ENCODE data around the gene TNNI3. TPM values are rescaled to one million over a fixed set of nuclear protein-coding genes. Genes with fewer than 3 reads are reported as not detected.
"Not testable (repeated sequence)": the region's sequence is repeated elsewhere in the genome, so short reads cannot be mapped to it uniquely, and the experiment has no call there.

The TNNI3 gene
- total RNA-seq, 2 donors from 2014 or later, result not detected

GRCh38 chr19:55173714-55174409 is 16.3 kb upstream of the TNNI3 start:
- DNase-seq (ENCODE audit: low spot score), result no peak
- intact Hi-C loops (cut with DNase I), result no loop called here

DNA sequence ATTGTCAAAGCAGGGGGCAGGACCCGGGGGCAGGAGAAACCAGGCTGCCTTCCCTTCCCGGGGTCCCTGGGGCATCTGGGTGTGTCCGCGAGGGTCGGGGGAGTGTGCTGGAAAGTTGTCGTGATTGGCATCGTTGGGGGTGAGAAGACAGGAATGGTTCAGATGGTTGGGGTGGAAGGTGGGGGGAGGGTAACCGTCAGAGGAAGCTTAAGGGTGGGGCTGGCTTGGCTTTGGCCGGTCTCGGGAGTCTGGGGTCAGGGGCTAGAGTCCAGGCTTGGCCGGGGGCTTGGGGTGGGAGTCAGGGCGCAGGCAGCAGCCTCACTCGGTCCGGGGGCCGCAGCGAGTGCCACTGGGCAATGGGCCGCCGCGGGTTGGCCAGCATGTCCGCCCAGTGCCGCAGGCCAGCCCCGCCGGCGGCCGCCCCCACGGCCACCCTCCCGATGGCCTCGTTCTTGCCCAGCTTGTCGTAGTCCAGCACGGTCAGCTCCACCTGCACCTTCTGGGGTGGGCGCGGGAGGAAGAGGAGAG is 15.7 kb upstream of the TNNI3 start:
- no peak for DNase-seq (ENCODE audit: low spot score)

GRCh38 chr19:55172741-55173140 is 15.2 kb upstream of the TNNI3 start:
- intact Hi-C loops (cut with DNase I), result no loop called here
- no peak for DNase-seq (ENCODE audit: low spot score)

More for the DNA sequence above, 15.7 kb upstream of the TNNI3 start:
- intact Hi-C loops (cut with DNase I), result no loop called here

DNA sequence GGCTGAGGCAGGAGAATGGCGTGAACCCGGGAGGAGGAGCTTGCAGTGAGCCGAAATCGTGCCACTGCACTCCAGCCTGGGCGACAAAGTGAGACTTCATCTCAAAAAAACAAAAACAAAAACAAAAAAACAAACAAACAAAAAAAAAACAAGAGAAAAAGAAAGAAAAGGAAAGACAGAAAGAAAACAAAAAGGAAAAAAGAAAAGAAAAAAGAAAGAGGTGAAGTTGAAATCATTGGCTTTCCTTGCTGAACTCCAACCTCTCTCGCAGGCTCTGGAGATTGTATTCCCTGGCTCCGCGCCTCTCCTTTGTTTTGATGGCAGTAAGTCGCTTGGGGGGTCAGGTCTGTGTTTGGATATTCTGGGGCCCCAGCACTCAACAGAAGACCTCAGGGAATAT is 14.8 kb upstream of the TNNI3 start:
- DNase-seq (ENCODE audit: low spot score); intact Hi-C loops (cut with DNase I): not testable (repeated sequence)

- intact Hi-C loops (cut with DNase I), result no loop called here
- DNase-seq (ENCODE audit: low spot score), result no peak
Observed at GRCh38 chr19:55171440-55171839, 13.9 kb upstream of the TNNI3 start.

DNA sequence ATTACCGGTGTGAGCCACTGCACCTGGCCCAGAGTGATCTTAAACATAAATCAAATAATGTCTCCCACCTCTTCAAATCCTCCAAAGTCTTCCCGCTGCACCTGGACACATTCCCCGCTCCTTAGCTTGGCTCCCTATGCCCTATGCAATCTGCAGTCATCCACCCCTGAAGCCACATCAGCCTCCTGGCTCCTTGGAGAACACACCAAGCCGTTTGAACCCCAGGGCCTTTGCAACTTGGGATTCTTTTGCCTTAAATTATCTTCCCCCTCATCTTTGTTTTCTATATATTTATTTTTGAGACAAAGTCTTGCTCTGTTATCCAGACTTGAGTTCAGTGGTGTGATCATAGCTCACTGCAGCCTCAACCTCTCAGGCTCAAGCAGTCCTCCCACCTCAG is 11.6 kb upstream of the TNNI3 start:
- intact Hi-C loops (cut with DNase I), result no loop called here

DNA sequence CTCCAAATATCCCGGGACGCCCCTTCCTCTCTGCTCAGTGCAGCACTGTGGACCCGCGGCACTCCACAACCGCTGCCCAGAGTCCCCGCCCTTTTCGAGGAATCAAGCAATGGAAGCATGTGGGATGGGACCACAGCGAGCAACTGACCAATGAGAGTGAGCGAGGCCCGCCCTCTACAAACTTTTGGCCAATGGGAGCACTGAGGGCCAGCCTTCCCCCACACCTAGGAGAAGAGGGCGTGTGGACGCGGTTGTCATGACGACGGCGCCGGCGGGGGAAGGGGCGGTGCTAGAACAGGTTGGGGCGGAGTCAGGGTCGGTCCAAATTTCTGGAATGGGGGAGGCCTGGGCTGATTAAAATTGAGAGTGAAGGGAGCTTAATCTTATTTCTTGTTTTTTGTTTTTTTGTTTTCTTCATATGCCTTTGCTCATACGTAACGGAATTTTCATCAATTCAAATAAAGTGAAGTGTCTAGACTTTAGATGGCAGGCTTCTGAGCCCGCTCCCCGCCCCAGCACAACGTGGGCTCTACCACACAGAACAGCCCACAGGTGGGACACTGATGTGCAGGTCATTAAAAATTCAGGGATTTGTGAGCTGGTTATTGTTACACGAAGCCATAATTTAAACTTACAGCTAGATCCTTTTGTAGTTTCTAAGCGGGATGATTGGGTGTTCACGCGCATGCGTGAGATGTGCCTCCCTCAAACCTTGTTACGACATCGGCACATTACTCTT is 9.2 kb upstream of the TNNI3 start, which contains the start of gene DNAAF3:
Gene DNAAF3 (minus strand): TSS at position 84 of the 739 bp plus-strand sequence. CDS start 200 bp downstream, outside the sequence.
- intact Hi-C loops (cut with DNase I), result no loop called here
- peak; percentile 96 for DNase-seq (ENCODE audit: low spot score)

More for the DNA sequence above, 11.6 kb upstream of the TNNI3 start:
- DNase-seq (ENCODE audit: low spot score), result no peak

- intact Hi-C loops (cut with DNase I), result no loop called here
- no peak for DNase-seq (ENCODE audit: low spot score)
Observed at GRCh38 chr19:55165952-55166529, 8.5 kb upstream of the TNNI3 start.

DNA sequence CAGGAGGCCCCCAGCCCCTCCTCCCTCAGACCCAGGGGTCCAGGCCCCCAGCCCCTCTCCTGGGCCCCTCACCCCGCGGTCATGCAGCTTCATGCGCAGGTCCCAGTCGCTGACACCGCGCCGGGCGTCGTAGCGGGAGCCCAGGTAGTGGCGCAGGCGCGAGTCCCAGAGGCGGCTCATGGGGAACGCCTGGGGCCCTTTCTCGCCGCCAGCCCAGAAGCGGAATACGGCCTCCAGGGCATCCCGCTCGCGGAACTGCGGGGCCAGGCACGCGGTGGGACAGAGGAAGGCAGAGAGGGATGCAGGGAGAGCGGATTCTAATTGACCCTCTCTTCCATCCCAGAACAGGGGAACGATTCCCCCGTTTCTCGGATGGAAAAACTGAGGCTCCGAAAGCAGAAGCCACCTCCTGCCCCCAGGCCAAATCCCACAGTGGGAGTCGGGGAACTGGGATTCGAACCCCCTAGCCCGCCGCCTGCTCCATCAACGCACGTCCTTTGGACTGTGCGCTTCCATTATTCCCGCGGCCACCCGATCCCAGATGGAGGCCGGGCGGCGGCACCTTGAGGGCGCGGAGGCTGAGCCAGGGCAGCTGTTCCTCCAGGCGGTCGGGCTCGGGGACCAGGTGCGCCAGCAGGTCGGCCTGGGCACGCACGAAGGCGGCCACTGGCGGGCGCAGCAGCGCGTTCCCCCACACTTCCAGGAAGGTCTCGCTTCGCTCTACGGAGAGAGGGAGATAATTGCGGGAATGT is 4.2 kb upstream of the TNNI3 start:
- no peak for DNase-seq (ENCODE audit: low spot score)
- intact Hi-C loops (cut with DNase I), result no loop called here

DNA sequence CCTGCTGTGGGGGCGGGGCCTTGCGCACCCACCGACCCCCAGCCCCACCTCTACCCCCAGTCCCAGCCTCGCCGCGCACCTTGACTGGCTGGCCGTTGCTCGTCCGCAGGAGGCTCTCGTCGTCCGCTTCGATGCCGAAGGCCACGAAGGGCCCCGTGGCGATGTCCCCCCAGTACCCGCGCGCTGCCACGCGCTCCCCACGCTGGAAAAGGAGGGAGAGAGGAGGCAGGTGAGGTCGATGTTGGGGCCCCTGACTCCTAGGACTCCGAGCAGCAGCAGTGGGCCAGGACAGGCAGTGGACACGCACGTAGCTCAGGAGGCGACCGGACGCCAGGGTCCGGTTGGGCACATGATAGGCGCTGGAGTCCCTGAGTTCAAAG is 3.4 kb upstream of the TNNI3 start:
- DNase-seq (ENCODE audit: low spot score), result no peak
- intact Hi-C loops (cut with DNase I), result no loop called here

GRCh38 chr19:55160128-55160985 is 2.8 kb upstream of the TNNI3 start:
- intact Hi-C loops (cut with DNase I), result no loop called here
- peak; percentile 94 for DNase-seq (ENCODE audit: low spot score)

DNA sequence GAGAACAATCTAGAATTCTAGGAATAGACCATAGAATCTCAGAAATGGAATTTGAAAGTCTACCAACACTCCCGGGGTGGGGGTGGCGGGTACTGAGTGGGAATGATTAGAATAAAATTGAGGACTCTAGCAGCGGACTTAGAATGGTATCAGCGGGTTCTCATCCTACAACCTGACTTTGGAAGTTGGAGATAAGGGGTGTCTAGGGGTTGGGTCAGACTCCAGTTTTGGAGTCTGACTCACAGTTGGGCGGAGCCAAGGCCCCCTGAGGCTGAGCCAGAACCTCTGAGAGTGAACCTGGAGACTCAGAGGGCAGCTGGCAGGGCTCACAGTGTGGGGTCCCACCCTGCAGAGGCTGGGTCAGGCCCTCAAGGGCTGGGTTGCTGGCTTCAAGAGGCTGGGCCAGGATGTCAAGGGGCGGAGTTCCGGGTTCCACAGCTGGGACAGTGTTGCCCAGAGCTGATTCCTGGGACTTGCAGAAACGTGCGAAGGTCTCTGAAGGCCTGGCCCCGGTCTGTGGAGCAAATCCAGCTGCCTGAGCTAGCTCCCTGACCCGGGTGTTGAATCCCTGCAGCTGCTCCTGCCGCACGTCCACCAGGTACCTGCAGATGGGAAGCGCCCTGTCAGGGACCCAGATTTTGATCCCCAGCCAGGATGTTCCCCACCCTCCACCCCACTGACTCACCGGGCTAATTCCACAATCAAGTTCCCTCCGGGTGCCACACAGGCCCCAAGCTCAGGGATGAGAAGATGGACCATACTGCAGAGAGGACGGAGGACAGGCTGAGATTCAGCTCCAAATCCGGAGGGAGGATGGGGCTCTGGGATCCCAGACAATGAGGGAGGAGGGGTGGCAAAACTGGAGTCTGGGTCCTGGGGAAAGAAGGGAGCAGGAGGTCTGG is 1.6 kb upstream of the TNNI3 start:
- no peak for DNase-seq (ENCODE audit: low spot score)
- intact Hi-C loops (cut with DNase I), result no loop called here

DNA sequence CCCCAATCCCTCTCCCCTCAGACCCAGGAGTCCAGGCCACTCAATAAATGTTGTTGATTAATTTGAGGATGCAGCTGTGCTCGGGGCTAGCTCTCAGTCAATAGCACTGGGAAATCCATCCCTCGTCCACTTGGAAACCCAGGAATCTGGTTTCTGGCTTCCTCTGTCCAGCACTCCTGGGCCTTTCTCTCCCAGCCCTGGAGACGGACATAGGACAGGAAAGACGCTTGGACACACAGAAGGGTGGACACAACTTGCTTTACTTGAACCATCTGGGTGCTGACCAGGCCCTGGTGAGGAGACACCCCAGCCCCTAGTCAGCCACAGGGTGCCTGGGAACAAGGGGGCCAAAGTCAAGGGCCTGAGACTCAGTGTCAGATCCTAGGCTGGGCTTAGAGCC is 891 bp upstream of the TNNI3 start:
- intact Hi-C loops (cut with DNase I), result no loop called here

DNA sequence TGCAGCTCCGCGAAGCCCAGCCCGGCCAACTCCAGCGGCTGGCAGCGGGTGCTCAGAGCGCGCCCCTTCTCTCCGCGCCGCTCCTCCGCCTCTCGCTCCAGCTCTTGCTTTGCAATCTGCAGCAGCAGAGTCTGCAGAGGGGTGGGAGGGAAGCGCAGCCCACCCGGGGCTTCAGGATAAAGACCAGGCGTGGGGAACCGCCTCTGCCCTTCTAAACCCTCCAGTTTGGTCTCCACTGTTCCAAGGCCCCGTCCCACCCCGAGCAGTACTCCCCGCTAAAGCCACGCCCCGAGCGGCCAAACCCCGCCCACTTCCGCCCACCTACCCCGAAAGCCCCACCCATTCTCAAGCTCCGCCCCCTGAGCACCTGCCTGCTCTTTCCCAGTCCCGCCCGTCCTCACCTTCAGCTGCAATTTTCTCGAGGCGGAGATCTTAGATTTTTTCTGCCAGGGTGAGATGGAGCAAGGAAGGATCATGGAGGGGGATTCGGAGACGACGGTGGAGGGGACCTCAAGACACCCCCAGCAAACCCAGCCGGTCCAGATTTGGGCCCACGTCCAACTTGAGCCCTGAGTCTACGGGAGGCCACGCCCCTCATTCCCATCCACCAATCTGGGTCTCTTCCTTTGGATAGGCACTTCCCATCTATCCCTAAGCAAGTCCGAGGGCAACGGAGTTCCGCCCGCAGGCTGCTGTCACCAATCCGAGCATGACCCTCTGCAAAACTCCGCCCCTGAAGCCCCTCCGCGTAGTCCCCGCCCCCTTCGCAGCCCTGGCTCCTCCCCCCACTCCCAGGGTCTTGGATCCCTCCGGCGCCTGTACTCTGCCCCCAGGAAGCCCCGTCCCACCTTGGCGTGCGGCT is 1.1 kb downstream of the TNNI3 start:
- DNase-seq (ENCODE audit: low spot score), result no peak
- intact Hi-C loops (cut with DNase I), result loop anchor here in 1 of 2 donors (2.0 kb wide), 1 partner anchor 38 kb away; no protein-coding TSS in a partner anchor

More for the DNA sequence above, 891 bp upstream of the TNNI3 start:
- DNase-seq (ENCODE audit: low spot score), result no peak

- not testable (repeated sequence) for DNase-seq (ENCODE audit: low spot score)
- intact Hi-C loops (cut with DNase I), result loop anchor here in 1 of 2 donors (2.0 kb wide), 1 partner anchor 37 kb away; no protein-coding TSS in a partner anchor
Observed at GRCh38 chr19:55155784-55156183, 1.7 kb downstream of the TNNI3 start.

GRCh38 chr19:55153652-55154264 is 3.8 kb downstream of the TNNI3 start:
- intact Hi-C loops (cut with DNase I), result no loop called here
- no peak for DNase-seq (ENCODE audit: low spot score)

All from posterior vena cava (tissue), 2 donors.